Skeletal muscle tissue (tissue), 4 donors: ENCODE measurements around the gene PTPRR. TPM values are rescaled to one million over a fixed set of nuclear protein-coding genes. Genes with fewer than 3 reads are reported as not detected.
"Not testable (repeated sequence)": the region's sequence is repeated elsewhere in the genome, so short reads cannot be mapped to it uniquely, and the experiment has no call there.

Experiments
- H3K27ac ChIP-seq: one replicate; pipeline ENCODE4 v1.7.0; 2013; ENCODE audit warnings: mild to moderate bottlenecking, low read depth, low read length, inconsistent platforms
- H3K27me3 ChIP-seq, 3 donors: one replicate each; pipeline ENCODE4 v1.7.0; 2013; ENCODE audit warnings: low read length in 3 of 3; ENCODE audit not compliant: control insufficient read depth in 3 of 3, insufficient read depth in 3 of 3
- H3K36me3 ChIP-seq, 3 donors: one replicate each; pipeline ENCODE4 v1.7.0; 2013; ENCODE audit warnings: low read length in 3 of 3; ENCODE audit not compliant: control insufficient read depth in 3 of 3, insufficient read depth in 3 of 3
- H3K4me1 ChIP-seq, 3 donors: one replicate each; pipeline ENCODE4 v1.7.0; 2013; ENCODE audit warnings: low read length in 3 of 3, mild to moderate bottlenecking in 3 of 3; ENCODE audit not compliant: control insufficient read depth in 3 of 3, insufficient read depth in 3 of 3
- H3K4me3 ChIP-seq, 3 donors: one replicate each; pipeline ENCODE4 v1.7.0; 2013; ENCODE audit warnings: low read length in 3 of 3
- H3K9ac ChIP-seq, 3 donors: one replicate each; pipeline ENCODE4 v1.7.0; 2013; ENCODE audit warnings: low read length in 3 of 3, mild to moderate bottlenecking in 3 of 3, moderate library complexity in 2 of 3, low read depth in 1 of 3
- H3K9me3 ChIP-seq, 3 donors: one replicate each; pipeline ENCODE4 v1.7.0; 2013; ENCODE audit warnings: low read length in 3 of 3; ENCODE audit not compliant: control insufficient read depth in 3 of 3
- total RNA-seq: library from RNA; depleted of rRNA; stranded (reverse); fragments of >200 nt; gene quantifications from one replicate; pipeline ENCODE4 v1.2.3, GENCODE V29; 2014
- donor health status: Osteomylitis.

The PTPRR gene
- total RNA-seq, 1 donor from 2014 or later = 1.0 TPM

- no peaks in the 10 kb centered on the region for H3K27me3 ChIP-seq
- H3K9me3 ChIP-seq = no peaks in the 10 kb centered on the region
- H3K36me3 ChIP-seq = no peaks in the 10 kb centered on the region
- H3K9ac ChIP-seq = no peak overlapping the region
- H3K4me3 ChIP-seq = no peak overlapping the region
- no peak overlapping the region for H3K27ac ChIP-seq
- H3K4me1 ChIP-seq = no peaks in the 10 kb centered on the region
These were observed 110.7 kb downstream of the PTPRR start for GRCh38 chr12:70809887-70810286.

- H3K27me3 ChIP-seq, H3K4me1 ChIP-seq, H3K27ac ChIP-seq, H3K4me3 ChIP-seq, H3K9me3 ChIP-seq, H3K36me3 ChIP-seq, H3K9ac ChIP-seq: not testable (repeated sequence)
These were observed 112.5 kb downstream of the PTPRR start for GRCh38 chr12:70807993-70808392.

- Histone ChIP-seq H3K4me3 (no peak overlapping the region), H3K27me3 (no peaks in the 10 kb centered on the region), H3K4me1 (no peaks in the 10 kb centered on the region), H3K9me3 (no peaks in the 10 kb centered on the region), H3K36me3 (no peaks in the 10 kb centered on the region), H3K27ac (no peak overlapping the region), H3K9ac (no peak overlapping the region)
These were observed 113.7 kb downstream of the PTPRR start for GRCh38 chr12:70806827-70807226.

GRCh38 chr12:70806043-70806442 is 114.5 kb downstream of the PTPRR start:
- H3K27ac ChIP-seq = no peak overlapping the region
- no peak overlapping the region for H3K9ac ChIP-seq
- no peaks in the 10 kb centered on the region for H3K4me1 ChIP-seq
- H3K27me3 ChIP-seq = no peaks in the 10 kb centered on the region
- no peaks in the 10 kb centered on the region for H3K9me3 ChIP-seq
- H3K36me3 ChIP-seq = no peaks in the 10 kb centered on the region
- H3K4me3 ChIP-seq = no peak overlapping the region

GRCh38 chr12:70798016-70798783 is 122.3 kb downstream of the PTPRR start:
- Histone ChIP-seq H3K27me3 (no peaks in the 10 kb centered on the region), H3K27ac (no peak overlapping the region), H3K4me1 (no peaks in the 10 kb centered on the region), H3K36me3 (no peaks in the 10 kb centered on the region), H3K9me3 (no peaks in the 10 kb centered on the region), H3K4me3 (no peak overlapping the region), H3K9ac (no peak overlapping the region)

GRCh38 chr12:70796989-70797388 is 123.5 kb downstream of the PTPRR start:
- Histone ChIP-seq H3K9ac (no peak overlapping the region), H3K9me3 (no peaks in the 10 kb centered on the region), H3K4me1 (no peaks in the 10 kb centered on the region), H3K27me3 (no peaks in the 10 kb centered on the region), H3K4me3 (no peak overlapping the region), H3K27ac (no peak overlapping the region), H3K36me3 (no peaks in the 10 kb centered on the region)

- no peak overlapping the region for H3K27ac ChIP-seq
- no peaks in the 10 kb centered on the region for H3K27me3 ChIP-seq
- no peak overlapping the region for H3K9ac ChIP-seq
- H3K36me3 ChIP-seq = no peaks in the 10 kb centered on the region
- no peaks in the 10 kb centered on the region for H3K9me3 ChIP-seq
- no peaks in the 10 kb centered on the region for H3K4me1 ChIP-seq
- no peak overlapping the region for H3K4me3 ChIP-seq
These were observed 124.9 kb downstream of the PTPRR start for GRCh38 chr12:70795608-70796007.

- Histone ChIP-seq H3K27ac (no peak overlapping the region), H3K27me3 (no peaks in the 10 kb centered on the region), H3K9ac (no peak overlapping the region), H3K4me1 (no peaks in the 10 kb centered on the region), H3K9me3 (no peaks in the 10 kb centered on the region), H3K4me3 (no peak overlapping the region), H3K36me3 (no peaks in the 10 kb centered on the region)
These were observed 126.4 kb downstream of the PTPRR start for GRCh38 chr12:70794131-70794530.

GRCh38 chr12:70788774-70789173 is 131.8 kb downstream of the PTPRR start:
- H3K27ac ChIP-seq = no peak overlapping the region
- H3K9ac ChIP-seq = no peak overlapping the region
- H3K36me3 ChIP-seq = no peaks in the 10 kb centered on the region
- no peaks in the 10 kb centered on the region for H3K9me3 ChIP-seq
- H3K4me3 ChIP-seq = no peak overlapping the region
- H3K4me1 ChIP-seq = no peaks in the 10 kb centered on the region
- no peaks in the 10 kb centered on the region for H3K27me3 ChIP-seq

- H3K4me1 ChIP-seq = no peaks in the 10 kb centered on the region
- no peaks in the 10 kb centered on the region for H3K36me3 ChIP-seq
These were observed 132.9 kb downstream of the PTPRR start for GRCh38 chr12:70787612-70788011.

More at GRCh38 chr12:70787612-70788011, 132.9 kb downstream of the PTPRR start:
- no peak overlapping the region for H3K9ac ChIP-seq
- H3K27ac ChIP-seq = no peak overlapping the region
- H3K4me3 ChIP-seq = no peak overlapping the region
- no peaks in the 10 kb centered on the region for H3K27me3 ChIP-seq
- no peaks in the 10 kb centered on the region for H3K9me3 ChIP-seq
